ENCODE results near the gene OPCML.

The OPCML gene

GRCh38 chr11:132636523-132636922, 895.8 kb downstream of the OPCML start:
- H3K36me3 ChIP-seq (ENCODE audit: insufficient read depth, low read length): no peaks in the 10 kb centered on the region
- no peak overlapping the region for H3K9ac ChIP-seq (ENCODE audit: low read depth, low read length)
- no peaks in the 10 kb centered on the region for H3K9me3 ChIP-seq (ENCODE audit: control insufficient read depth, insufficient read depth, low read length)
- peaks cover 9% of the 10 kb centered on the region for H3K4me1 ChIP-seq (ENCODE audit: insufficient read depth, low read length)

- Histone ChIP-seq H3K9me3 (ENCODE audit: control insufficient read depth, insufficient read depth, low read length) (no peaks in the 10 kb centered on the region), H3K9ac (ENCODE audit: low read depth, low read length) (no peak overlapping the region)
Measured at GRCh38 chr11:132632641-132633124, 899.6 kb downstream of the OPCML start.

GRCh38 chr11:132631989-132632388, 900.3 kb downstream of the OPCML start:
- Histone ChIP-seq H3K4me1 (ENCODE audit: insufficient read depth, low read length) (no peaks in the 10 kb centered on the region; the same call in 1 of the 2 replicates), H3K9ac (ENCODE audit: low read depth, low read length) (no peak overlapping the region), H3K9me3 (ENCODE audit: control insufficient read depth, insufficient read depth, low read length) (no peaks in the 10 kb centered on the region), H3K36me3 (ENCODE audit: insufficient read depth, low read length) (no peaks in the 10 kb centered on the region)

More at GRCh38 chr11:132632641-132633124, 899.6 kb downstream of the OPCML start:
- no peaks in the 10 kb centered on the region for H3K36me3 ChIP-seq (ENCODE audit: insufficient read depth, low read length)
- H3K4me1 ChIP-seq (ENCODE audit: insufficient read depth, low read length): no peaks in the 10 kb centered on the region; the same call in 1 of the 2 replicates

- no peaks in the 10 kb centered on the region for H3K36me3 ChIP-seq (ENCODE audit: insufficient read depth, low read length)
- H3K9me3 ChIP-seq (ENCODE audit: control insufficient read depth, insufficient read depth, low read length): no peaks in the 10 kb centered on the region
- no peaks in the 10 kb centered on the region; the same call in 1 of the 2 replicates for H3K4me1 ChIP-seq (ENCODE audit: insufficient read depth, low read length)
- no peak overlapping the region for H3K9ac ChIP-seq (ENCODE audit: low read depth, low read length)
Measured at GRCh38 chr11:132627981-132628380, 904.3 kb downstream of the OPCML start.

- Histone ChIP-seq H3K4me1 (ENCODE audit: insufficient read depth, low read length) (no peaks in the 10 kb centered on the region), H3K9me3 (ENCODE audit: control insufficient read depth, insufficient read depth, low read length) (no peaks in the 10 kb centered on the region; the same call in 1 of the 2 replicates), H3K9ac (ENCODE audit: low read depth, low read length) (no peak overlapping the region), H3K36me3 (ENCODE audit: insufficient read depth, low read length) (no peaks in the 10 kb centered on the region)
Measured at GRCh38 chr11:132626446-132626845, 905.9 kb downstream of the OPCML start.

- H3K36me3 ChIP-seq (ENCODE audit: insufficient read depth, low read length): no peaks in the 10 kb centered on the region
- H3K4me1 ChIP-seq (ENCODE audit: insufficient read depth, low read length): no peaks in the 10 kb centered on the region
- no peak overlapping the region for H3K9ac ChIP-seq (ENCODE audit: low read depth, low read length)
- no peaks in the 10 kb centered on the region; the same call in 1 of the 2 replicates for H3K9me3 ChIP-seq (ENCODE audit: control insufficient read depth, insufficient read depth, low read length)
Measured at GRCh38 chr11:132623511-132623910, 908.8 kb downstream of the OPCML start.

GRCh38 chr11:132621976-132622580, 910.2 kb downstream of the OPCML start:
- H3K9ac ChIP-seq (ENCODE audit: low read depth, low read length): no peak overlapping the region
- H3K9me3 ChIP-seq (ENCODE audit: control insufficient read depth, insufficient read depth, low read length): no peaks in the 10 kb centered on the region; the same call in 1 of the 2 replicates
- no peaks in the 10 kb centered on the region for H3K36me3 ChIP-seq (ENCODE audit: insufficient read depth, low read length)
- no peaks in the 10 kb centered on the region for H3K4me1 ChIP-seq (ENCODE audit: insufficient read depth, low read length)

GRCh38 chr11:132620423-132620822, 911.9 kb downstream of the OPCML start:
- Histone ChIP-seq H3K4me1 (ENCODE audit: insufficient read depth, low read length) (no peaks in the 10 kb centered on the region), H3K9me3 (ENCODE audit: control insufficient read depth, insufficient read depth, low read length) (no peaks in the 10 kb centered on the region; the same call in 1 of the 2 replicates), H3K36me3 (ENCODE audit: insufficient read depth, low read length) (no peaks in the 10 kb centered on the region), H3K9ac (ENCODE audit: low read depth, low read length) (no peak overlapping the region)

- no peaks in the 10 kb centered on the region for H3K9me3 ChIP-seq (ENCODE audit: control insufficient read depth, insufficient read depth, low read length)
- no peak overlapping the region for H3K9ac ChIP-seq (ENCODE audit: low read depth, low read length)
- no peaks in the 10 kb centered on the region for H3K36me3 ChIP-seq (ENCODE audit: insufficient read depth, low read length)
- H3K4me1 ChIP-seq (ENCODE audit: insufficient read depth, low read length): no peaks in the 10 kb centered on the region
Measured at GRCh38 chr11:132610791-132611190, 921.5 kb downstream of the OPCML start.

- H3K9ac ChIP-seq (ENCODE audit: low read depth, low read length): no peak overlapping the region
- H3K9me3 ChIP-seq (ENCODE audit: control insufficient read depth, insufficient read depth, low read length): no peaks in the 10 kb centered on the region
- no peaks in the 10 kb centered on the region for H3K4me1 ChIP-seq (ENCODE audit: insufficient read depth, low read length)
- no peaks in the 10 kb centered on the region for H3K36me3 ChIP-seq (ENCODE audit: insufficient read depth, low read length)
Measured at GRCh38 chr11:132610216-132610615, 922.1 kb downstream of the OPCML start.

- H3K36me3 ChIP-seq (ENCODE audit: insufficient read depth, low read length): no peaks in the 10 kb centered on the region
- H3K9me3 ChIP-seq (ENCODE audit: control insufficient read depth, insufficient read depth, low read length): no peaks in the 10 kb centered on the region
- H3K9ac ChIP-seq (ENCODE audit: low read depth, low read length): no peak overlapping the region
- no peaks in the 10 kb centered on the region for H3K4me1 ChIP-seq (ENCODE audit: insufficient read depth, low read length)
Measured at GRCh38 chr11:132607575-132607974, 924.7 kb downstream of the OPCML start.

- no peaks in the 10 kb centered on the region for H3K9me3 ChIP-seq (ENCODE audit: control insufficient read depth, insufficient read depth, low read length)
- H3K36me3 ChIP-seq (ENCODE audit: insufficient read depth, low read length): no peaks in the 10 kb centered on the region
Measured at GRCh38 chr11:132605825-132606570, 926.3 kb downstream of the OPCML start.

GRCh38 chr11:132604431-132604830, 927.9 kb downstream of the OPCML start:
- Histone ChIP-seq H3K9ac (ENCODE audit: low read depth, low read length) (no peak overlapping the region), H3K9me3 (ENCODE audit: control insufficient read depth, insufficient read depth, low read length) (no peaks in the 10 kb centered on the region), H3K4me1 (ENCODE audit: insufficient read depth, low read length) (no peaks in the 10 kb centered on the region), H3K36me3 (ENCODE audit: insufficient read depth, low read length) (no peaks in the 10 kb centered on the region)

More at GRCh38 chr11:132605825-132606570, 926.3 kb downstream of the OPCML start:
- Histone ChIP-seq H3K9ac (ENCODE audit: low read depth, low read length) (no peak overlapping the region), H3K4me1 (ENCODE audit: insufficient read depth, low read length) (no peaks in the 10 kb centered on the region)

GRCh38 chr11:132601875-132602274, 930.4 kb downstream of the OPCML start:
- Histone ChIP-seq H3K4me1 (ENCODE audit: insufficient read depth, low read length) (no peaks in the 10 kb centered on the region), H3K36me3 (ENCODE audit: insufficient read depth, low read length) (no peaks in the 10 kb centered on the region), H3K9me3 (ENCODE audit: control insufficient read depth, insufficient read depth, low read length) (no peaks in the 10 kb centered on the region), H3K9ac (ENCODE audit: low read depth, low read length) (no peak overlapping the region)

- Histone ChIP-seq H3K9ac (ENCODE audit: low read depth, low read length) (no peak overlapping the region), H3K36me3 (ENCODE audit: insufficient read depth, low read length) (no peaks in the 10 kb centered on the region), H3K9me3 (ENCODE audit: control insufficient read depth, insufficient read depth, low read length) (no peaks in the 10 kb centered on the region), H3K4me1 (ENCODE audit: insufficient read depth, low read length) (no peaks in the 10 kb centered on the region)
Measured at GRCh38 chr11:132595711-132596134, 936.6 kb downstream of the OPCML start.
